ENCODE data around the gene DACH2.

Gene DACH2

DNA sequence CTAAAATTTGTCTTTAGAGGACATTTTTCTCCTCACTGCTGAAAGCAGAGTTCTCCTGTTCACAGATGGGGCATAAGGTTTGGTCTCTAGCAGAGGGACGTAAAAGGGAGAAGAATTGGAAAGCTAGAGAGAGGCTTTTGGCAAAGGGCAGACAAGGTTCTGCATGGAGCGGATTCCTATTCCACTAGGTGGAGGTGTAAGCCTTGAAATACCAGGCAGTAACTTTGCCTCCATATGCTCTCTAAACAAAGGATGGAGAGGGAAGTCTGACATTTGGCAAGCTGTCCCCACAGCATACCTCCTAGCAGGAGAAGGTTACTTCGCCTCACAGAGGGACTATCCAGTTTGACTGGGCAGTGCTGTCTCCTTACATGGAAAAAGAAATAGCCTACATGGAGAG, 174.7 kb downstream of the DACH2 start:
- no peak for DNase-seq (ENCODE audit: low spot score)

DNA sequence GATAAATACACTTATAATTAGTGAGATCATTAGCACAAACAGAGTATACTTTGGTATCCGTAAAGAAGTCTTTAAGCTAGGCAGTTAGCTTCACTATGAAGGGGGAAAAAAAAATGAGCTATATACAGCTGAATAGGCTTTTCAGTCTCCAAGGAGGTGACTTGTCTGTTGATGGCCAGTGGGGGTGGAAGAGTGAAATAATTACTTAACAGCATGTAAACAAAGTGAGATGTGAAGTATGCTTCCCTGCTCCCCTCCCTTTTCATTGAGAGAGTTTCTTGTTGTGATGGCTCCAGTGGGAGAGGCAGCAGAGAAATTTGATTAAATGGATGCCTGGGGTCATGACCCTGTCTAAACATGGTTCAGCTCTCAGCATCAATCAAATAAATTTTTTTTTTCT, 180.9 kb downstream of the DACH2 start:
- no peak for DNase-seq (ENCODE audit: low spot score)

DNA sequence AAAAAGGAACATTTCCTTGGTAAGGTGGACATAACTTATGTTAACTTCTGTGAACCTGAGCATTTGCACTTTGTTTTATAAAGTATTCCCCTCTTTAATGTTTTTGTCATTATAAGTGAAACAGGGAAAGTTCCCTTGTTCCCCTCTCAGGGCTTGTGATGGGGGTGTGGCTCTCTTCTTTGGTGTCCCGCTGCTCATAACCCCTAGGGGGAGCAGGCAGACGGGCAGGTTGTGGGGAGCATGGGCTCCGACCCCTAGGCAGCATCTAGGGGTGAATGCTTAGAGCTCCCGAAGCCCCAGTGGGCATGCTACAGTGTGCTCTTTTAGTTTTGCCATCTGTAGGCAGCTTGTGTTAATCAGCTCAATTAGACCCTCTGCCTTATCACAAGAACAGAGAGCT, 200.4 kb downstream of the DACH2 start:
- no peak for DNase-seq (ENCODE audit: low spot score)

DNA sequence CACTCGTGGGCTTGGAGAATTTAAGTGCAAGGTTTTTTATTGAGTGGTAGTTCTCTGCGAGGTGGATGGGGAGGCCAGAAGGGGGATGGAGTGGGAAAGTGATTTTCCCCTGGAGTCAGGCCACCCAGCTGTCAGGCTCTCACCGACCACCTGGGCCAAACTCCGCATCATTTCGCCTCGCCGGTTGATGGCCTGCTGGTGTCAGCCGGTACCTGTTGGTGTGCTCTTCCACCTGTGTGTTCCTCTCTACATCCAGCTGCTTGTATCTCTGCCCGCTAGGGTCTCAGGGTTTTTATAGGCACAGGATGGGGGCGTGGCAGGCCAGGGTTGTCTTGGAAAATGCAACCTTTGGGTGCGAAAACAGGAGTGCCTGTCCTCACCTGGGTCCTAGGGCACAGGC, 200.9 kb downstream of the DACH2 start:
- DNase-seq (ENCODE audit: low spot score) = no peak

DNA sequence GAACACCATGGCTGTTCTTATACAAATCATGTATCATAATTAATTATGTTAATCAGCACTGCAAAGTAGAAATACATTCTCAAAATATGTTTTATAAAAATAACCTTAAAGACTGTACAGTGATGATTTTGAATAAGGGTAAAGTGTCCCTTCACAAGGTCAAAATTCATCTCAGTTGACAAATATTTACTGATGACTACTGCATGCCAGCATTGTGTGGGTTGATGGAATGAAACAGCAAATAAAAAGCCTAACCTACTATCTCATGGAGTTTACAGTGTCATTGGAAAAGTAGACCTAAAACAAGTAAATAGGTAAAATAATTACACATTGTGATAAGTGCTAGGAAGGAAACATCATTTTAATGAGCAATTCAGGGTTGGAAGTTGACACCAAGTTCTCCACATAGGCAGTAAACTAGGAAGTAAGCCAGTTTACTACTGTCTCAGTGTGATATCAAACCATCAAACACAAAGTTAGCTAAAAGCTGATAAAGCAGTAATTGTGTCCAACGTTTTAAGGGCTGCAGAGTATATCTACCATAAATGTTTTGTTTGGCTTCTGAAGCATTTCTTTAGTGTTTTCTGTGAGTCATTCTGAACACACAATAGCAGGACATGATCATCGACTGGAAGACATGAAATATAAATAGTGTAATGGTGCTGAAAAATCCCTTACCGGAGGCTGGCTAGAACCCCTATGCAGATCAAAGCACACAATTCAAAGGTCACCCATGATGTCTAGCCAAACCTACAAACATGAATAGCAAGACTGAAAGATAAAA, 221.8 kb downstream of the DACH2 start:
- DNase-seq (ENCODE audit: low spot score) = no peak

GRCh38 chrX:86370927-86371326, 222.7 kb downstream of the DACH2 start:
- no peak for DNase-seq (ENCODE audit: low spot score)

GRCh38 chrX:86379209-86379608, 231.0 kb downstream of the DACH2 start:
- no peak for DNase-seq (ENCODE audit: low spot score)

GRCh38 chrX:86383681-86384540, 235.7 kb downstream of the DACH2 start:
- no peak for DNase-seq (ENCODE audit: low spot score)

GRCh38 chrX:86407371-86407770, 259.1 kb downstream of the DACH2 start:
- DNase-seq (ENCODE audit: low spot score) = no peak

DNA sequence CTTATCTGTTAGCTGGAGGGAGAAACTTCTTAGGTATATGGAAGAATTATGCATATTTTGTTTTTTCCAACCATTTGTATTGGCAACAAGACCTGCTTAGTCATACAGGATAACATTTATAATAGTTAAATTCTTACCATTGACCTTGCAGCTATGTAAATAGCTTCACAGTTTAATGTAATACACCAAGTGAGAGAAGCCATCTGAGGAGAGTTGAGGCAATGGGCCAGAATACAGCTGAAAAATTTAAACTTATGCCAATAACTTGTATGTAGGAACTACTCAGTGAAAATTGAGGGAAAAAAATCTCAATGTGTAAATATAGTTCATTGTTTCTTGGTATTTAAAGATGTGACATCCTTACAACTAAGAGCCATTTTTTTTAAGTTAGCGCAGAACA, 273.5 kb downstream of the DACH2 start:
- no peak for DNase-seq (ENCODE audit: low spot score)

- no peak for DNase-seq (ENCODE audit: low spot score)
Measured at GRCh38 chrX:86436116-86436515, 287.9 kb downstream of the DACH2 start.

DNA sequence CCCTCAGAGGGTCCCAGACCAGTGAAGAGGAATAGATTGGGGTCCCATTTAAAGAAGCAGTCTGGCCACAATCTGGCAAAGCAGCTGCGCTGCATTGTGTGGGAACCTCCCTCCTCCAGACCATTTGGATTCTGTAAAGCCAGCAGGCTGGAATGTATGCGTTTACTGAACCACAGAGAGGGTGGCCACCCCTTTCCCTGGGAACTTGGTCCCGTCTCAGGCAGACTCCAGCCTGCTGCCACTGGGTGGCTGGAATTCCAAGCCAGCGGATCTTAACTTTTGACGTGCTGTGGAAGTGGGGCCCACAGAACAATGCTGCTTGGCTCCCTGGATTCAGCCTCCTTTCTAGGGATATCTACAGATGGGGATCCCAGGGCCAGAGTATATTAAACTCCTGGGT, 307.2 kb downstream of the DACH2 start:
- no peak for DNase-seq (ENCODE audit: low spot score)

DNA sequence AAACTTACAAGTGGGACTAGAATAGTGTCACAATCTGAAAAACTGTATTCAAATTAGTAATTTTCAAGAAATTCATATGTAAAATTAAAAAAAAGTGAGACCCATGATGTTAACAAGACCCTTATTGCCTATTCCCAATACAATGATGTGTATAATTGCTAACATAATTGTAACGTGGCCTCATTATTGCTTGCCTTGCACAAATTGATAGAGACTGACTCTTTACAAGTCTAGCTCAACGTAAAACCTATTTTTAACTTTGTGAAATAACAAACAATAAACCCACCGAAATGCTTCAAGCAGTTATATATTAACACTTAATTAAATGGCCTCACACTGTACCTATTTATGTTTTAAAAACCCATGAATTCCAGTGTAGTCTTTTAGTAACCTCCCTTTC, 312.5 kb downstream of the DACH2 start:
- no peak for DNase-seq (ENCODE audit: low spot score)

- no peak for DNase-seq (ENCODE audit: low spot score)
Measured at GRCh38 chrX:86504297-86504696, 356.0 kb downstream of the DACH2 start.

- DNase-seq (ENCODE audit: low spot score) = no peak
Measured at GRCh38 chrX:86507331-86507730, 359.1 kb downstream of the DACH2 start.

GRCh38 chrX:86579777-86580176, 431.5 kb downstream of the DACH2 start:
- DNase-seq (ENCODE audit: low spot score) = no peak

DNA sequence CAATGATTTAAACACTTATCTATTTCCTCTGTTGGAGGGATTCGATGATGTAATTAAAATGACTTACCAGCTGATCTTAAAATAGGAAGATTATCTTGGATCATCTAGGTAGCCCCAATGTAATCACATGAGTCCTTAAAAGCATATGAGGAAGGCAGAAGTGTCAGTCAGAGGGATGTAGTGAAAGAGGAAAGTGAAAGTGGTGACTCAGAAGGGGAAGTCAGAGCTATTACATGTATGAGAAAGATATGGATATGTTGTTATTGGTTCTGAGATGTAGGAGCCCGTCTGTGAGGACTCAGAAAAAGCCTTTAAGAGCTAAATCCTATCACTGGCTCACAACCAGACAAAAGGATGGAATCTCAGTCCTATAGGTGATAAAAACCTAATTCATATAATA, 456.4 kb downstream of the DACH2 start:
- no peak for DNase-seq (ENCODE audit: low spot score)

DNA sequence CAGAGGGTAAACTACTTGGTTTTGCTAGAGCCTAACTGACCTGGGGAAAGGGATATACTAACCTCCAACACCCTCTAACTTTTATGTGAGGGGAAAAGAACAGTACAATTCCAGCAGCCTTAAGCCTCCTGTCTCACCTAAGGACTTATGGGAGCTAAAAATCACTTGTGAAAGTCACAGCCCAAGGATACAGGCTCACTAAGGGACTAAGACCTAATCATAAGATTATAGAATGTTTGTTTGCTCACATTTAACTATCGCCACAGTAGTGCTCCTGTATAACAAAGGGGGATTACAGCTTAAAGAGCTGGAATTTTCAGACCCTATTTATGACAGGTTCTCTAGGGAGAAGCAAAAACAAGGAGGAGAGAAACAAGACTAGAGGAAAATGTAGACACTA, 548.7 kb downstream of the DACH2 start:
- DNase-seq (ENCODE audit: low spot score) = no peak

DNA sequence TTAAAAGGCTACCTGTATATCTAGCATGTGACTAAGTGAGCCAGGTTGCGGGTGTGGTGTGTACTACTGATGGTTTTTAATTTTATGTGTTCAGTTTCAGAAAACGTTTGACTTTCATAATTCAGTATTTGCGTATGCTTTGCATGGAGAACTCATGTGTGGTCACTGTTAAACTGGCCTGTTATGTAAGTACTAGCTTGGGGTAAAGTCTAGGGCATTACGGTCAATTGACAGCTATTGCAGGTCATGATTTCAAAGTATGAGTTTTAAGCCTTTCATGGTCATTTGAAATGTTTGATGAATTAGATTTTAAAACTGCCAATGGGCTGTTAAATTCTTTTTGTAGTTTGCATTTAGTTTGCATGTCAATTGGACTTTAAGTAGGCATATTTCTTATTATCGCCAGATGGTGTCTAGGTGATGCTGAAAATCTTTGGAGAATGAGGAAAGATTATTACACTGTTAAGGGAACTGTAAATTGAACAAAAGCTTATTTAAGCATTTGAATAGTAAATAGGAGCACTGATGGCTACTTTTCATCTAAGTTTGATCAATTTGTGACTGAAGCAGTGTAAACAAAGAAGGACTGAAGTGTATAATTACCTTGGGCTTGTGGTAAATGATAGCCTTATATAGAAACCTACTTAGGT, 563.4 kb downstream of the DACH2 start:
- no peak for DNase-seq (ENCODE audit: low spot score)

DNA sequence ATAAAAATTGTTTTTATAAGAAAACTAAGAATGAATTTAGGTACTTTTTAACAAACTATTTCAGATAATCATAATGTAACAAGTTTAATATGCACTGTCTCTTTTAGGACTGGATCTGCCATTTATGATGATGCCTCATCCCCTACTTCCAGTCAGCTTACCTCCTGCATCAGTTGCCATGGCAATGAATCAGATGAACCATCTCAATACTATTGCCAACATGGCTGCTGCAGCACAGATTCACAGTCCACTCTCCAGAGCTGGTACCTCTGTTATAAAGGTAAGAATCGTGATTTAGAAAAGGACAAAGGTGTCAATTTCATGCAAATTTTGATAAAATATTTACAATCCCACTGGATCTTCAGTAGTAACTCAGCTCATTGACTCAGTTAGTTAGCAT, 566.2 kb downstream of the DACH2 start:
- DNase-seq (ENCODE audit: low spot score) = no peak

- DNase-seq (ENCODE audit: low spot score) = no peak
Measured at GRCh38 chrX:86724277-86724676, 576.0 kb downstream of the DACH2 start.

DNA sequence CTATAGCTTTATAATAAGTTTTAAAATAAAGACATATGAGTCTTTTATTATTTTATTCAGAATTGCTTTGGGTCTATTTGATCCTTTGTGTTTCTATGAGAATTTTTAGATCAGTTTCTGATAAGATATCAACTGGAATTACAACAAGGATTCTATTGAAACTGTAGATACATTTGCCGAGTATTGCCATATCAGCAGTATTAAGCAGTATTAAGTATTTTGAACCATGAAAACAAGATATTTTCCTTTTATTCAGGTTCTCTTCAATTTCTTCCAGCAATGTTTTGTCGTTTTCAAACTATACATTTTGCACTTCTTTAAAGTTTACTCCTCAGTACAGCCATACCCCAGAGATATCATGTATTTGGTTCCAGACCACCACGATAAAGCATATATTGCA, 598.8 kb downstream of the DACH2 start:
- DNase-seq (ENCODE audit: low spot score) = no peak

GRCh38 chrX:86805241-86805640, 657.0 kb downstream of the DACH2 start:
- no peak for DNase-seq (ENCODE audit: low spot score)
